ENCODE measurements around the gene FAM32A. TPM values are rescaled to one million over a fixed set of nuclear protein-coding genes. Genes with fewer than 3 reads are reported as not detected.

The FAM32A gene
- total and polyA plus RNA-seq, 2 of the 8 experiments (the other 6 are each of a cell fraction or from before 2014, with no cell fraction given) = 75.6 to 105 TPM

- Histone ChIP-seq H3K4me1 (replicated peaks in 1 of 4; ENCODE audit: control insufficient read depth in 3 of 4, insufficient read depth in 4 of 4, low read length in 3 of 4) (no peaks in the 10 kb centered on the region; a peak in 1 of 7 replicates), H3K9ac (replicated peaks in 1 of 4; ENCODE audit: extremely low read depth in 1 of 4, low read depth in 3 of 4, low read length in 3 of 4) (no peak overlapping the region), H3K79me1 (ENCODE audit: low read depth, low read length) (no peaks in the 10 kb centered on the region), H3K23me2 (ENCODE audit: low read depth, low read length) (no peaks in the 10 kb centered on the region), H2BK20ac (ENCODE audit: low read length) (no peak overlapping the region), H3K27me3 (replicated peaks in 1 of 4; ENCODE audit: control insufficient read depth in 3 of 4, extremely low read depth in 1 of 4, insufficient read depth in 3 of 4, low read length in 3 of 4) (no peaks in the 10 kb centered on the region), H3K23ac (ENCODE audit: insufficient read length) (no peak overlapping the region), H4K20me1 (replicated peaks in 1 of 2; ENCODE audit: control insufficient read depth in 1 of 2, insufficient read depth in 2 of 2, low read length in 2 of 2) (peaks cover 0 to 3% of the 10 kb centered on the region in 2 experiments), H3K27ac (ENCODE audit: low read depth, low read length) (no peak overlapping the region), H3K36me3 (ENCODE audit: control insufficient read depth in 2 of 4, insufficient read depth in 4 of 4, low read length in 3 of 4) (no peaks in the 10 kb centered on the region; a peak in 1 of 8 replicates), H4K5ac (ENCODE audit: insufficient read length, low read depth, low read length) (no peak overlapping the region), H3K4me3 (ENCODE audit: extremely low read depth in 1 of 4, insufficient read depth in 2 of 4, low read depth in 3 of 4, low read length in 4 of 4) (no peak overlapping the region), H3K56ac (replicated peaks; ENCODE audit: insufficient read length, low read depth, low read length) (no peak overlapping the region), H2BK12ac (ENCODE audit: low read depth, low read length) (no peak overlapping the region), H3K79me2 (ENCODE audit: control insufficient read depth in 1 of 2, insufficient read depth in 2 of 2, low read length in 2 of 2) (no peaks in the 10 kb centered on the region), H4K91ac (replicated peaks; ENCODE audit: insufficient read length, low read length) (no peak overlapping the region), H3K9me3 (ENCODE audit: insufficient read depth in 2 of 2, low read depth in 1 of 2, low read length in 1 of 2) (no peaks in the 10 kb centered on the region), H3K4me2 (ENCODE audit: insufficient read depth in 1 of 2, low read depth in 2 of 2, low read length in 2 of 2) (no peak overlapping the region), H2AFZ (ENCODE audit: low read length) (no peak overlapping the region), H2BK120ac (replicated peaks; ENCODE audit: low read depth, low read length) (no peak overlapping the region), H2BK5ac (ENCODE audit: low read depth, low read length) (no peak overlapping the region), H3K4ac (replicated peaks; ENCODE audit: insufficient read length, low read depth, low read length) (no peak overlapping the region), H3K18ac (ENCODE audit: extremely low read depth, low read length) (no peak overlapping the region), H3K14ac (ENCODE audit: insufficient read length) (no peak overlapping the region), H4K8ac (ENCODE audit: extremely low read depth, insufficient read depth, low read length) (no peak overlapping the region), H2BK15ac (ENCODE audit: low read length) (no peak overlapping the region), H2AK5ac (ENCODE audit: low read depth, low read length) (no peak overlapping the region)
- TF ChIP-seq HDAC2 (IDR thresholded peaks at IDR 0.05; ENCODE audit: borderline replicate concordance in 1 of 2, low read depth in 2 of 2, low read length in 2 of 2) (no peak), NRF1 (IDR thresholded peaks at IDR 0.05; ENCODE audit: low read depth, low read length) (no peak), TEAD4 (IDR thresholded peaks at IDR 0.05; ENCODE audit: low read depth, low read length) (no peak), CEBPB (IDR thresholded peaks at IDR 0.05; ENCODE audit: low read depth, low read length) (no peak)
- ChIA-PET CTCF (ENCODE audit: partially characterized antibody) (interaction anchor here (1.0 to 1.5 kb wide), 3 partner anchors 11 to 118 kb away, joined by 3 to 4 read pairs (median 4); no protein-coding TSS in a partner anchor), POLR2A (ENCODE audit: partially characterized antibody) (no interaction called here)
- no peak for DNase-seq (ENCODE audit: low read depth in 1 of 2, low spot score in 2 of 2)
- no peak for FAIRE-seq
- 94% methylated on average over 28 of the region's 41 CpGs; no CpG with 5 or more reads in 1 of the 2 experiments for WGBS, 2 experiments (ENCODE audit: extremely low coverage in 1 of 2, insufficient coverage in 1 of 2, insufficient read length in 1 of 2, insufficient replicate concordance in 2 of 2, low coverage in 1 of 2, low lambda C conversion rate in 2 of 2, missing lambda C conversion rate in 1 of 2)
Measured at GRCh38 chr19:16234552-16235445, 49.6 kb downstream of the FAM32A start.

Data from H1 (cell line).